ENCODE results near the gene NUDT3.
"Not testable (repeated sequence)": the region's sequence is repeated elsewhere in the genome, so short reads cannot be mapped to it uniquely, and the experiment has no call there.

The NUDT3 gene

GRCh38 chr6:34267746-34268145 lies 124.7 kb downstream of the NUDT3 start:
- Histone ChIP-seq H3K36me3 (ENCODE audit: control insufficient read depth, insufficient read depth, low read length) (no peaks in the 10 kb centered on the region), H2AFZ (no peak overlapping the region), H3K4me3 (ENCODE audit: low read depth, low read length) (no peak overlapping the region), H3K9ac (no peak overlapping the region), H3K27me3 (ENCODE audit: control insufficient read depth, insufficient read depth, low read length) (no peaks in the 10 kb centered on the region), H3K27ac (no peak overlapping the region), H3K4me2 (ENCODE audit: low read length) (no peak overlapping the region), H3K9me3 (ENCODE audit: control insufficient read depth, low read length) (no peaks in the 10 kb centered on the region), H3K4me1 (no peaks in the 10 kb centered on the region), H3K79me2 (no peaks in the 10 kb centered on the region)
- TF ChIP-seq CTCF (IDR thresholded peaks at IDR 0.05) = no peak

GRCh38 chr6:34263484-34263883 lies 129.0 kb downstream of the NUDT3 start:
- H3K36me3 ChIP-seq (ENCODE audit: control insufficient read depth, insufficient read depth, low read length); H3K9me3 ChIP-seq (ENCODE audit: control insufficient read depth, low read length); H2AFZ ChIP-seq; H3K9ac ChIP-seq; H3K27me3 ChIP-seq (ENCODE audit: control insufficient read depth, insufficient read depth, low read length); H3K4me1 ChIP-seq; H3K4me3 ChIP-seq (ENCODE audit: low read depth, low read length); H3K4me2 ChIP-seq (ENCODE audit: low read length); H3K79me2 ChIP-seq; H3K27ac ChIP-seq: not testable (repeated sequence)

- Histone ChIP-seq H2AFZ (no peak overlapping the region), H3K9ac (no peak overlapping the region), H3K79me2 (no peaks in the 10 kb centered on the region), H3K4me3 (ENCODE audit: low read depth, low read length) (no peak overlapping the region), H3K4me2 (ENCODE audit: low read length) (no peak overlapping the region), H3K9me3 (ENCODE audit: control insufficient read depth, low read length) (no peaks in the 10 kb centered on the region), H3K36me3 (ENCODE audit: control insufficient read depth, insufficient read depth, low read length) (no peaks in the 10 kb centered on the region), H3K4me1 (no peaks in the 10 kb centered on the region), H3K27me3 (ENCODE audit: control insufficient read depth, insufficient read depth, low read length) (no peaks in the 10 kb centered on the region), H3K27ac (no peak overlapping the region)
- TF ChIP-seq CTCF (IDR thresholded peaks at IDR 0.05) = no peak
Measured at GRCh38 chr6:34260576-34261267, 131.7 kb downstream of the NUDT3 start.

- Histone ChIP-seq H3K79me2 (no peaks in the 10 kb centered on the region), H2AFZ (no peak overlapping the region), H3K4me1 (no peaks in the 10 kb centered on the region), H3K9me3 (ENCODE audit: control insufficient read depth, low read length) (no peaks in the 10 kb centered on the region), H3K27me3 (ENCODE audit: control insufficient read depth, insufficient read depth, low read length) (no peaks in the 10 kb centered on the region), H3K9ac (no peak overlapping the region), H3K4me2 (ENCODE audit: low read length) (no peak overlapping the region), H3K27ac (no peak overlapping the region), H3K36me3 (ENCODE audit: control insufficient read depth, insufficient read depth, low read length) (no peaks in the 10 kb centered on the region), H3K4me3 (ENCODE audit: low read depth, low read length) (no peak overlapping the region)
- no peak for TF ChIP-seq CTCF (IDR thresholded peaks at IDR 0.05)
Measured at GRCh38 chr6:34259529-34260069, 132.9 kb downstream of the NUDT3 start.

- H3K9ac ChIP-seq; H3K27me3 ChIP-seq (ENCODE audit: control insufficient read depth, insufficient read depth, low read length); H3K79me2 ChIP-seq; H3K4me3 ChIP-seq (ENCODE audit: low read depth, low read length); H2AFZ ChIP-seq; H3K4me1 ChIP-seq; H3K4me2 ChIP-seq (ENCODE audit: low read length); H3K36me3 ChIP-seq (ENCODE audit: control insufficient read depth, insufficient read depth, low read length); H3K9me3 ChIP-seq (ENCODE audit: control insufficient read depth, low read length); H3K27ac ChIP-seq: not testable (repeated sequence)
Measured at GRCh38 chr6:34252395-34252794, 140.1 kb downstream of the NUDT3 start.
